Measurements from ENCODE around the gene NOP9. TPM values are rescaled to one million over a fixed set of nuclear protein-coding genes. Genes with fewer than 3 reads are reported as not detected.

The NOP9 gene
- total RNA-seq, 1 experiment from 2014 or later, result 39.4 TPM

- H3K36me3 ChIP-seq (ENCODE audit: control insufficient read depth in 1 of 2, insufficient read depth in 2 of 2, low read length in 2 of 2), result peaks cover 17 to 23% of the 10 kb centered on the region in 2 experiments
- TF ChIP-seq TCF7L2 (IDR thresholded peaks at IDR 0.05; ENCODE audit: borderline replicate concordance, extremely low read depth, insufficient read depth, insufficient read length), result no peak
- no peak for TF ChIP-seq CTCF (IDR thresholded peaks at IDR 0.05 in 2 of 3, conservative IDR thresholded peaks at IDR 0.05 in 1 of 3; ENCODE audit: borderline replicate concordance in 1 of 3, insufficient read depth in 1 of 3, low read depth in 2 of 3, low read length in 2 of 3)
- TF ChIP-seq FOSL1 (IDR thresholded peaks at IDR 0.05; ENCODE audit: low read depth), result no peak
- TF ChIP-seq POLR2A (IDR thresholded peaks at IDR 0.05; ENCODE audit: borderline replicate concordance, extremely low read depth, insufficient read depth, insufficient read length), result no peak
- no peak for TF ChIP-seq EZH2phosphoT487 (IDR thresholded peaks at IDR 0.05; ENCODE audit: borderline replicate concordance)
- no peak for TF ChIP-seq ELF1 (IDR thresholded peaks at IDR 0.05; ENCODE audit: borderline replicate concordance, low read depth)
- no peak for TF ChIP-seq EZH2 (IDR thresholded peaks at IDR 0.05)
- TF ChIP-seq POLR2AphosphoS5 (IDR thresholded peaks at IDR 0.05; ENCODE audit: low read depth, low read length), result no peak
- no peak for TF ChIP-seq REST (IDR thresholded peaks at IDR 0.05; ENCODE audit: low read depth)
- no peak for TF ChIP-seq SRF (IDR thresholded peaks at IDR 0.05; ENCODE audit: low read depth)
- no peak for TF ChIP-seq CEBPB (IDR thresholded peaks at IDR 0.05; ENCODE audit: low read depth)
- CTCF ChIA-PET, result interaction anchor here (1.9 kb wide), 1 partner anchor 49 kb away, joined by 7 read pairs; the partner anchor contains the start of gene TINF2
- H3K9me2 ChIP-seq (ENCODE audit: insufficient read depth), result no peaks in the 10 kb centered on the region
- RAD21 ChIA-PET (ENCODE audit: low non-redundant PET in 1 of 2, low total read pairs in 2 of 2, uncharacterized antibody in 2 of 2, unreplicated experiment in 2 of 2), result no interaction called here
- no TSS peak for BruUV-seq (replicated peaks)
- H3K9ac ChIP-seq (ENCODE audit: low read length), result no peak overlapping the region
- no peak for DNase-seq (ENCODE audit: low read depth, low spot score)
- no peak overlapping the region for H3K4me2 ChIP-seq (ENCODE audit: low read length)
- intact Hi-C loops (cut with micrococcal nuclease), result loop anchor here (10.0 kb wide), 1 partner anchor 307 kb away; the partner anchor contains the start of gene DHRS4L2
- no peak for ATAC-seq
- no peaks in the 10 kb centered on the region for H4K20me1 ChIP-seq (ENCODE audit: insufficient read depth)
- H2AFZ ChIP-seq (ENCODE audit: low read depth, low read length, poor library complexity, severe bottlenecking), result no peak overlapping the region
- H3K79me2 ChIP-seq (ENCODE audit: insufficient read depth, low read length), result no peaks in the 10 kb centered on the region
- no peak overlapping the region for H3K27ac ChIP-seq (ENCODE audit: low read depth, low read length)
- H3K9me3 ChIP-seq (ENCODE audit: control insufficient read depth in 1 of 2, insufficient read depth in 1 of 2, low read depth in 1 of 2, low read length in 2 of 2), result no peaks in the 10 kb centered on the region
- H3K4me1 ChIP-seq (ENCODE audit: control insufficient read depth in 1 of 2, insufficient read depth in 2 of 2, low read length in 2 of 2), result no peaks in the 10 kb centered on the region
- H3K4me3 ChIP-seq (replicated peaks in 1 of 2; ENCODE audit: low read depth in 1 of 2, low read length in 2 of 2), result no peak overlapping the region
- no peaks in the 10 kb centered on the region for H3K27me3 ChIP-seq (ENCODE audit: insufficient read depth, low read length)
- POLR2A ChIA-PET, result no interaction called here
These were observed 8.1 kb upstream of the NOP9 start for GRCh38 chr14:24291446-24292117.
